Neural cell (in vitro differentiated cells): ENCODE measurements around the gene SNX20. TPM values are rescaled to one million over a fixed set of nuclear protein-coding genes. Genes with fewer than 3 reads are reported as not detected.

ENCODE experiments used
- H2AFZ ChIP-seq: fragments of 200-600, 300-800 bp; sonication (generic), shearing (Covaris generic); 2 replicates; pipeline ENCODE4 v1.6.0; 2014; ENCODE audit warnings: low read depth, mild to moderate bottlenecking, antibody characterized with exemption, low read length, moderate library complexity
- H3F3A ChIP-seq: fragments of 200-600 bp; shearing (Covaris generic); 2 replicates; pipeline ENCODE4 v1.6.1; 2016; ENCODE audit warnings: mild to moderate bottlenecking, moderate library complexity, mixed read lengths, antibody characterized with exemption, low read length; ENCODE audit not compliant: insufficient read depth, poor library complexity, severe bottlenecking
- H3K27ac ChIP-seq: fragments of 200-600, 300-800 bp; sonication (generic), shearing (Covaris generic); 2 replicates; pipeline ENCODE4 v1.5.1; 2014; ENCODE audit warnings: mild to moderate bottlenecking, low read length, moderate library complexity
- H3K27me3 ChIP-seq: fragments of 300-800, 200-600 bp; sonication (generic), shearing (Covaris generic); 2 replicates; pipeline ENCODE4 v1.6.0; 2014; ENCODE audit warnings: mild to moderate bottlenecking, low read depth, low read length, moderate library complexity; ENCODE audit not compliant: insufficient read depth
- H3K36me3 ChIP-seq: fragments of 300-800, 200-600 bp; sonication (generic), shearing (Covaris generic); 2 replicates; pipeline ENCODE4 v1.5.1; 2014; ENCODE audit warnings: mild to moderate bottlenecking, antibody characterized with exemption, low read length, moderate library complexity; ENCODE audit not compliant: insufficient read depth
- H3K4me2 ChIP-seq: fragments of 300-800, 200-600 bp; sonication (generic), shearing (Covaris generic); 2 replicates; pipeline ENCODE4 v1.6.0; 2014; ENCODE audit warnings: mild to moderate bottlenecking, low read length
- H3K4me3 ChIP-seq: fragments of 300-800, 200-600 bp; sonication (generic), shearing (Covaris generic); 2 replicates; pipeline ENCODE4 v1.5.1; 2014; ENCODE audit warnings: mild to moderate bottlenecking, low read length, moderate library complexity
- H3K79me2 ChIP-seq: fragments of 200-600 bp; shearing (Covaris generic); replicated peaks from 2 replicates; pipeline ENCODE4 v1.6.0; 2014; ENCODE audit warnings: mild to moderate bottlenecking, low read length, moderate library complexity; ENCODE audit not compliant: insufficient read depth
- H3K9ac ChIP-seq: fragments of 300-800, 200-600 bp; sonication (generic), shearing (Covaris generic); 2 replicates; pipeline ENCODE4 v1.6.1; 2016; ENCODE audit warnings: mild to moderate bottlenecking, low read length, mixed read lengths
- H3K9me2 ChIP-seq: fragments of 200-600 bp; shearing (Covaris generic); 2 replicates; pipeline ENCODE4 v1.6.1; 2016; ENCODE audit warnings: mild to moderate bottlenecking, low read length, mixed read lengths; ENCODE audit not compliant: insufficient read depth
- H3K9me3 ChIP-seq: fragments of 200-600, 300-800 bp; sonication (generic), shearing (Covaris generic); 2 replicates; pipeline ENCODE4 v1.6.1; 2016; ENCODE audit warnings: mild to moderate bottlenecking, mixed run types, low read length, moderate library complexity, mixed read lengths
- H4K20me1 ChIP-seq: fragments of 200-600 bp; shearing (Covaris generic); 2 replicates; pipeline ENCODE4 v1.6.1; 2016; ENCODE audit warnings: mild to moderate bottlenecking, mixed run types; ENCODE audit not compliant: insufficient read depth
- CTCF ChIP-seq: fragments of 450-650 bp; IDR thresholded peaks from 2 replicates; pipeline ENCODE4 v1.5.1; 2014; ENCODE audit warnings: antibody characterized with exemption, mild to moderate bottlenecking, moderate library complexity; ENCODE audit not compliant: poor library complexity, severe bottlenecking
- EP300 ChIP-seq: fragments of 450-650 bp; conservative IDR thresholded peaks from 2 replicates; pipeline ENCODE4 v1.6.1; 2014; ENCODE audit warnings: antibody characterized with exemption, mild to moderate bottlenecking, moderate library complexity; ENCODE audit not compliant: poor library complexity, severe bottlenecking
- EZH2 ChIP-seq: fragments of 200-600, 300-800 bp; shearing (Covaris generic), sonication (generic); IDR thresholded peaks from 2 replicates; pipeline ENCODE4 v1.6.1; 2014; ENCODE audit warnings: antibody characterized with exemption, low read length, borderline replicate concordance, mild to moderate bottlenecking; ENCODE audit not compliant: insufficient read depth, poor library complexity, severe bottlenecking
- MXI1 ChIP-seq: fragments of 450-650 bp; conservative IDR thresholded peaks from 2 replicates; pipeline ENCODE4 v1.6.1; 2014; ENCODE audit warnings: antibody characterized with exemption, mild to moderate bottlenecking; ENCODE audit not compliant: poor library complexity, severe bottlenecking
- POLR2AphosphoS5 ChIP-seq: IDR thresholded peaks from 2 replicates; pipeline ENCODE4 v1.6.1; 2012
- RAD21 ChIP-seq: fragments of 450-650 bp; conservative IDR thresholded peaks from 2 replicates; pipeline ENCODE4 v1.6.1; 2014; ENCODE audit warnings: antibody characterized with exemption, mild to moderate bottlenecking, moderate library complexity
- REST ChIP-seq: IDR thresholded peaks from 2 replicates; pipeline ENCODE4 v1.6.1; 2012; ENCODE audit warnings: borderline replicate concordance
- SMC3 ChIP-seq: fragments of 450-650 bp; conservative IDR thresholded peaks from 2 replicates; pipeline ENCODE4 v1.6.1; 2014; ENCODE audit warnings: antibody characterized with exemption, mild to moderate bottlenecking, moderate library complexity; ENCODE audit not compliant: poor library complexity
- TAF1 ChIP-seq: IDR thresholded peaks from 2 replicates; pipeline ENCODE4 v1.6.1; 2012; ENCODE audit warnings: low read depth
- polyA plus RNA-seq: library from polyadenylated mRNA; depleted of rRNA; stranded (reverse); fragments of >200 nt; gene quantifications from 2 replicates; pipeline ENCODE4 v1.2.3, GENCODE V29; 2014

SNX20 gene
- polyA plus RNA-seq, 1 donor from 2014 or later = not detected

- no peak within 1 kb of the TSS for H3K4me2 ChIP-seq
- H3K27ac ChIP-seq = no peak within 1 kb of the TSS
- TF ChIP-seq EP300 (no peak), POLR2AphosphoS5 (no peak), CTCF (no peak), REST (no peak), RAD21 (no peak), TAF1 (no peak), SMC3 (no peak), MXI1 (no peak), EZH2 (no peak)
Observed at GRCh38 chr16:50692999-50693781, 12.1 kb upstream of the SNX20 start, which contains the start of gene NOD2. NOD2 (plus strand) TSS chr16:50693606; CDS start chr16:50699496, 5,890 bp downstream.

GRCh38 chr16:50692644-50692998 lies 11.5 kb upstream of the SNX20 start:
- Histone ChIP-seq H3K4me3 (no peak overlapping the region), H3K27ac (no peak overlapping the region), H3K79me2 (no peaks in the 10 kb centered on the region), H3K9me2 (no peaks in the 10 kb centered on the region), H3K9ac (no peak overlapping the region), H4K20me1 (no peaks in the 10 kb centered on the region), H3K27me3 (peaks cover 17% of the 10 kb centered on the region), H3K4me2 (no peak overlapping the region), H3K9me3 (no peaks in the 10 kb centered on the region), H3K36me3 (no peaks in the 10 kb centered on the region), H2AFZ (no peak overlapping the region), H3F3A (no peaks in the 10 kb centered on the region)
- TF ChIP-seq EZH2 = no peak
- TF ChIP-seq MXI1 = no peak
- TF ChIP-seq EP300 = no peak
- no peak for TF ChIP-seq RAD21
- TF ChIP-seq TAF1 = no peak
- TF ChIP-seq CTCF = no peak
- TF ChIP-seq REST = no peak
- TF ChIP-seq SMC3 = no peak
- no peak for TF ChIP-seq POLR2AphosphoS5

More at GRCh38 chr16:50692999-50693781, 12.1 kb upstream of the SNX20 start, which contains the start of gene NOD2:
- H3K9me2 ChIP-seq = no peaks in the 10 kb centered on the region
- no peaks in the 10 kb centered on the region for H3K79me2 ChIP-seq
- no peaks in the 10 kb centered on the region for H3F3A ChIP-seq
- H3K9me3 ChIP-seq = no peaks in the 10 kb centered on the region
- no peak within 1 kb of the TSS for H3K9ac ChIP-seq
- no peaks in the 10 kb centered on the region for H3K36me3 ChIP-seq
- H4K20me1 ChIP-seq = no peaks in the 10 kb centered on the region
- no peak within 1 kb of the TSS for H2AFZ ChIP-seq
- H3K4me3 ChIP-seq = no peak within 1 kb of the TSS
- peaks cover 17% of the 10 kb centered on the region for H3K27me3 ChIP-seq
